Left ventricle myocardium inferior (tissue), 1 donor: Measurements from ENCODE around the gene ZNF581. TPM values are rescaled to one million over a fixed set of nuclear protein-coding genes. Genes with fewer than 3 reads are reported as not detected.

Source experiments
- DNase-seq: peaks from one replicate; pipeline ENCODE4 v3.0.0-alpha.2; 2020
- H3K27ac ChIP-seq: fragments of 200-600 bp; replicated peaks from 2 replicates; pipeline ENCODE4 v1.8.0; 2021
- H3K27me3 ChIP-seq: fragments of 200-600 bp; 2 replicates; pipeline ENCODE4 v1.8.0; 2021; ENCODE audit warnings: low read depth
- H3K36me3 ChIP-seq: fragments of 200-600 bp; 2 replicates; pipeline ENCODE4 v1.8.0; 2021
- H3K4me1 ChIP-seq: fragments of 200-600 bp; 2 replicates; pipeline ENCODE4 v1.8.0; 2021
- H3K4me3 ChIP-seq: fragments of 200-600 bp; 2 replicates; pipeline ENCODE4 v1.8.0; 2021; ENCODE audit warnings: mild to moderate bottlenecking, moderate library complexity
- H3K9me3 ChIP-seq: fragments of 200-600 bp; replicated peaks from 2 replicates; pipeline ENCODE4 v1.8.0; 2021
- intact Hi-C: fragments of 100-400 bp; cut with micrococcal nuclease; formaldehyde crosslinking; loops from one replicate; pipeline ENCODE4 v1.11.0; 2022
- total RNA-seq: library from RNA; stranded (reverse); fragmentation: NEBNext Ultra II Directional; extraction: Animal tissue kit (Norgen Biotek cat#: 25700); gene quantifications from one replicate; pipeline ENCODE4 v1.2.1, GENCODE V29; 2021
- TF ChIP-seq, protein P1 (sequence below): fragments of 200-600 bp; IDR thresholded peaks from 2 replicates; pipeline ENCODE4 v1.8.0; 2021; ENCODE audit warnings: antibody characterized with exemption, mild to moderate bottlenecking, borderline replicate concordance
- donor health status: DM: no; HTN: yes; CAD: no; lungs with severe emphysema.

The ZNF581 gene
- total RNA-seq, 1 donor from 2014 or later = 7.1 TPM

DNA sequence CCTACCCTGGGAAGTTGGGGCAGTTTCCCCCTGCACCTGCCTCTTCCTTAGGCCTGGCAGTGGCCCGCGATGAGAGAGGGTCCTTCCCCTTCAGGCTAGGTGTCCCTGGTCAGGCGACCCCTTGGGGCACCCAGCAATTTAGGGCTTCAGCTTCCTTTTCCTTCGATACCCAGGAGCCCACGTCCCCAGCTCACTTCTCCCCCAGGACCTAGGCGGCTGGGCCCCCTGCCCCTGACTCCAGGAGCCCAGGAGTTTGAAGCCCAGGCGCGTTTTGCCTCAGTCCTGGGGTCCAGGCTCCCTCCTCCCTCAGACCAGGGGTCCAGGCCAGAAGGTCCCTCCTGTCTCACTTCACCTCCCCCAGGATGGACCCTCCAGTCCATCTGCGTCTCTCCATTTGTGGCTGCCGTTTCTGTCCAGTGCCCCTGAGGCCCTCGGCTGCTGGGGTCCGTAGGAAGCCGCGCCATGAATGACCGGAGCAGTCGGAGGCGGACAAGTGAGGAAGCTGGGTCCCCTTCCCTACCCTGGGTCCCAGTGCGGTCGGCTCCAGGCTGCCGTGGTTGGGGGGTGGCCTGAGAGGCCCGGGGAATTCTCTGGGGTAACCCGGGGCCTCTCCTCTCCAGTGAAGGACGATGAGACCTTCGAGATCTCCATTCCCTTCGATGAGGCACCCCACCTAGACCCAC is 5.3 kb downstream of the ZNF581 start:
- H3K4me3 ChIP-seq = peak overlapping the region; percentile 97
- intact Hi-C loops = no loop called here
- H3K4me1 ChIP-seq = peaks cover 56% of the 10 kb centered on the region
- DNase-seq = no peak
- no peaks in the 10 kb centered on the region for H3K27me3 ChIP-seq
- TF ChIP-seq, protein P1, sequence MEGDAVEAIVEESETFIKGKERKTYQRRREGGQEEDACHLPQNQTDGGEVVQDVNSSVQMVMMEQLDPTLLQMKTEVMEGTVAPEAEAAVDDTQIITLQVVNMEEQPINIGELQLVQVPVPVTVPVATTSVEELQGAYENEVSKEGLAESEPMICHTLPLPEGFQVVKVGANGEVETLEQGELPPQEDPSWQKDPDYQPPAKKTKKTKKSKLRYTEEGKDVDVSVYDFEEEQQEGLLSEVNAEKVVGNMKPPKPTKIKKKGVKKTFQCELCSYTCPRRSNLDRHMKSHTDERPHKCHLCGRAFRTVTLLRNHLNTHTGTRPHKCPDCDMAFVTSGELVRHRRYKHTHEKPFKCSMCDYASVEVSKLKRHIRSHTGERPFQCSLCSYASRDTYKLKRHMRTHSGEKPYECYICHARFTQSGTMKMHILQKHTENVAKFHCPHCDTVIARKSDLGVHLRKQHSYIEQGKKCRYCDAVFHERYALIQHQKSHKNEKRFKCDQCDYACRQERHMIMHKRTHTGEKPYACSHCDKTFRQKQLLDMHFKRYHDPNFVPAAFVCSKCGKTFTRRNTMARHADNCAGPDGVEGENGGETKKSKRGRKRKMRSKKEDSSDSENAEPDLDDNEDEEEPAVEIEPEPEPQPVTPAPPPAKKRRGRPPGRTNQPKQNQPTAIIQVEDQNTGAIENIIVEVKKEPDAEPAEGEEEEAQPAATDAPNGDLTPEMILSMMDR = no peak
- H3K9me3 ChIP-seq = no peaks in the 10 kb centered on the region
- peak overlapping the region; percentile 94 for H3K27ac ChIP-seq
- peaks cover 17% of the 10 kb centered on the region for H3K36me3 ChIP-seq

DNA sequence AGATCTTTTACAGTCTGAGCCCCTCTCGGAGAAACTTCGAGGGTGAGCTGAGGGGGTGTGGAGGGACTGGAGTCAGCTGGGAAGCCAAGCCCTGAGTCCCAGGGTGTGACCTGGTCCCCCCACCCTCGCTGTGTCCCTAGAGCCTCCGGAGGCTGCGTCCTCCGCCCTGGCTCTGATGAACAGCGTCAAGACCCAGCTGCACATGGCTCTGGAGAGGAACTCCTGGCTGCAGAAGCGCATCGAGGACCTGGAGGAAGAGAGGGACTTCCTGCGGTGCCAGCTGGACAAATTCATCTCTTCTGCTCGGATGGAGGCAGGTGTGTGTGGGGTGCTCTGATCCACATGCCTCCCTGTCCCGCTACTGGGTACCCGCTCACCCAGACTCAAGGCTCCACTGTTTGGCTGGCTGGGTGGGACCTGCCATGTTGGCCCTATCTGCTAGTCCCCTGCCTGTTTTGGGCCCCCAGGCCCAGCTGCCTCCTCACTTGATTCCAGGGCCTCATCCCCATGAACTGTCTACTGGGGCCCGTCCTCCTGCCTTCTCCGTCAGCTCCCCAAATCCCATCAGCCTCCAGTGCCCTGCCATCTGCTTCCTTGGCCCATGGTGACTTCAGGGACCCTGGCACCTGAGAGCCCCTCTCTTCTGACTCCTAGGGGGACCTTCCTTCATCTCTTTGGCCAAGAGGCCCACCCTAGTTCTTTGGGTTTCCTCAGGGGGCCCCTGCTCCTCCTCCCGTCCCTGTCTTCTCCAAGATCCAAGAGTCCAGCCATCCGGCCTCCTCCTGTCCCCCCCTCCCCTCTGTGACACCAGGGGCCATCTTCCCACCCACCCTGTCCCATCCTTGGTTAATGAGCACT is 6.0 kb downstream of the ZNF581 start:
- H3K4me1 ChIP-seq = peaks cover 48% of the 10 kb centered on the region
- no peaks in the 10 kb centered on the region for H3K27me3 ChIP-seq
- H3K9me3 ChIP-seq = no peaks in the 10 kb centered on the region
- peak overlapping the region; percentile 97 for H3K4me3 ChIP-seq
- peak overlapping the region; percentile 94 for H3K27ac ChIP-seq
- no peak for DNase-seq
- H3K36me3 ChIP-seq = peaks cover 17% of the 10 kb centered on the region
- intact Hi-C loops = no loop called here
- TF ChIP-seq, protein P1 = no peak

DNA sequence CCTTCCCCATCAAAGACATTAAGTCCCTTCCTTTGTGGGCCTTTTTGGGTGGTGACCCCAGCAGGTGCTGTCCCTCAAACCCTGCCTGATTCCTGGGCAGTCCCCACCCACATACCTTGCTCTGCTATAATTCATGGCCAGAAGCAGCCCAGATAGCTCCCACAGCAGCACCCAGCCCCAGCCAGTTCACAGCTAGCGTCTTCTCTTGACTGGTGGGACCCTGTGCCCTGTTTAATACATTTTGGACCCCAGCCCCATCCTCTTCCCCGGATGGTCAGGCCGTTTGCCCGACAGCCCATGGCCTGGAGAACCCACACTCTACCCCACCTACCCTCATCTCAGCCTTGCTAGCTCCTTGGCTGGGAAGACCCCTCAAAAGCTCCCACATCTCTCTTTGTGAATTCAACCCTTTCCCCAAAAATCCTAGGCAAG is 6.7 kb downstream of the ZNF581 start:
- H3K9me3 ChIP-seq = no peaks in the 10 kb centered on the region
- TF ChIP-seq, protein P1 = no peak
- peaks cover 45% of the 10 kb centered on the region for H3K4me1 ChIP-seq
- intact Hi-C loops = no loop called here
- H3K36me3 ChIP-seq = peaks cover 11% of the 10 kb centered on the region
- no peak for DNase-seq
- H3K27ac ChIP-seq = no peak overlapping the region
- H3K4me3 ChIP-seq = no peak overlapping the region
- H3K27me3 ChIP-seq = no peaks in the 10 kb centered on the region

DNA sequence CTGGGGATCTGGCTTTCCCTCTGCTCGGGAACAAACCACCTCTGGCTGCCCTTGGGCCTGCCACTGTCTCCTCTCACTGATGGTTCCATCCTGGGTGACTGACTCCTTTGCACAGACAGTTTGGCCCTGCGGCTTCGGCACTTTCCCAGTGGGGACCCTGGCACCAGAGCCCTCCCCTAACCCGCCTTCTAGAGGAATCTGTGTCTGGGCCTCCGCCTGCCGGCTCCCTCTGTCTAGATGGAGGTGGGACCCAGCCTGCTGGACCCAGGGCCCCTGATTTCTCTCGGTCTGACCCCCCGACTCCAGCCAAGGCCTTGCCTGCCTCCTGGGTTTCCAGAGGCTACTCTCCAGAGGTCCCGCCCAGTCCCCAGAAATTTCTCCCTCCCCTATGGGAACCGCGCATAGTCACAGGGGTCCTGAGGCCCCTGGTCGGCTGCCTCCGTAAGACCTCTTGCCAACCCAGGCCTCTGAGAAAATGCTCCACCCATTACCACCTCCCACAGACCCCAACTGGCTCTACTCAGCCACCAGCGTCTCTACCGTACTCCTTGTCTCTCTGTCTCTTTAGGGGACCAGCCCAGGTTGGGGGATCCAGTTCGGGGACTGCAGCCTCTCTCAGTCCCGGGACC is 7.3 kb downstream of the ZNF581 start:
- DNase-seq = no peak
- TF ChIP-seq, protein P1 = no peak
- no peak overlapping the region for H3K27ac ChIP-seq
- intact Hi-C loops = no loop called here
- no peaks in the 10 kb centered on the region for H3K27me3 ChIP-seq
- no peaks in the 10 kb centered on the region for H3K9me3 ChIP-seq
- peaks cover 51% of the 10 kb centered on the region for H3K4me1 ChIP-seq
- no peak overlapping the region for H3K4me3 ChIP-seq
- H3K36me3 ChIP-seq = peaks cover 7% of the 10 kb centered on the region

DNA sequence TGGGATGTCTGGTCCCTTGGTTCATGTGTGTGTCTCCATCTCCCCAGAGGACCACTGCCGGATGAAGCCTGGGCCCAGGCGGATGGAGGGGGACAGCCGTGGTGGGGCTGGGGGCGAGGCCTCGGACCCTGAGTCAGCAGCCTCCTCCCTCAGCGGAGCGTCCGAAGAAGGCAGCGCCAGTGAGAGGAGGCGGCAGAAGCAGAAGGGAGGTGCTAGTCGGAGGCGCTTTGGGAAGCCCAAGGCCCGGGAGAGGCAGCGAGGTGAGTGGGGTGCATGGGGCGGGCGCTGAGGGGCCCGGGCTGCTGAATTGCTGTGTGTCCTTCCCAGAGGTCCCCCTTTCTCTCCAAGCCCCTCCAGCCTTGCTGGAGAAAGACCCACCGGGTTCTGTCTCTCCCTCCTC is 7.8 kb downstream of the ZNF581 start:
- H3K27ac ChIP-seq = no peak overlapping the region
- TF ChIP-seq, protein P1 = no peak
- no peak for DNase-seq
- H3K4me3 ChIP-seq = no peak overlapping the region
- H3K36me3 ChIP-seq = peaks cover 7% of the 10 kb centered on the region
- H3K27me3 ChIP-seq = no peaks in the 10 kb centered on the region
- intact Hi-C loops = no loop called here
- peaks cover 56% of the 10 kb centered on the region for H3K4me1 ChIP-seq
- no peaks in the 10 kb centered on the region for H3K9me3 ChIP-seq
